WTC11 (cell line): ENCODE results near the gene HSDL2.

Source experiments
- ATF2 ChIP-seq: sonication (generic); formaldehyde crosslinking; IDR thresholded peaks from 2 replicates; pipeline ENCODE4 v1.8.1; 2022; ENCODE audit warnings: low read depth, missing genetic modification reagents, borderline replicate concordance
- CREB1 ChIP-seq: sonication (generic); formaldehyde crosslinking; IDR thresholded peaks from 2 replicates; pipeline ENCODE4 v1.8.0; 2023; ENCODE audit warnings: mild to moderate bottlenecking, missing genetic modification reagents
- CTCF ChIP-seq: fragments of 200-600 bp; IDR thresholded peaks from 2 replicates; pipeline ENCODE4 v1.8.0; 2022; ENCODE audit warnings: antibody characterized with exemption
- ETV6 ChIP-seq: sonication (generic); formaldehyde crosslinking; IDR thresholded peaks from 2 replicates; pipeline ENCODE4 v1.8.1; 2022; ENCODE audit warnings: mild to moderate bottlenecking, missing genetic modification reagents
- SMAD3 ChIP-seq: sonication (generic); formaldehyde crosslinking; IDR thresholded peaks from 2 replicates; pipeline ENCODE4 v1.8.0; 2022; ENCODE audit warnings: missing genetic modification reagents, mild to moderate bottlenecking, borderline replicate concordance
- SP1 ChIP-seq: sonication (generic); formaldehyde crosslinking; conservative IDR thresholded peaks from 2 replicates; pipeline ENCODE4 v1.8.1; 2022; ENCODE audit warnings: missing genetic modification reagents
- TF ChIP-seq, protein P1 (sequence below): sonication (generic); formaldehyde crosslinking; IDR thresholded peaks from 2 replicates; pipeline ENCODE4 v1.8.1; 2022; ENCODE audit warnings: missing genetic modification reagents, borderline replicate concordance

DNA sequence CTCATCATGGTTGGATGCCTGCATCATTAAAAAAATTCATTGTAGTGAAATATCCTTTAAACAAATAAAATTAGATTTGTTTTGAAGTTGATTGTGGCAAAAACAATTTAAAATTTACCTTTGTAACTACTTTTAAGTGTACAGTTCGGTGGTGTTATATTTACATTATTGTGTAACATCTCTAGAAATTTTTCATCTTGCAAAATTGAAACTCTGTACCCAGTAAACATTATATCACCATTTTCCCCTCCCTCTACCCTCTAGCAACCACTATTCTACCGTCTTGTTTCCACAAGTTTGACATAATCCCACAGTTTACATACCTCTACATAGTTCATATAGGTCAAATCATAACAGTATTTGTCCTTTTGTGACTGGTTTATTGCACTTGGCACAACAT is 104.7 kb downstream of the HSDL2 start:
- TF ChIP-seq CTCF = no peak
- TF ChIP-seq ATF2 = no peak
- TF ChIP-seq, protein P1, sequence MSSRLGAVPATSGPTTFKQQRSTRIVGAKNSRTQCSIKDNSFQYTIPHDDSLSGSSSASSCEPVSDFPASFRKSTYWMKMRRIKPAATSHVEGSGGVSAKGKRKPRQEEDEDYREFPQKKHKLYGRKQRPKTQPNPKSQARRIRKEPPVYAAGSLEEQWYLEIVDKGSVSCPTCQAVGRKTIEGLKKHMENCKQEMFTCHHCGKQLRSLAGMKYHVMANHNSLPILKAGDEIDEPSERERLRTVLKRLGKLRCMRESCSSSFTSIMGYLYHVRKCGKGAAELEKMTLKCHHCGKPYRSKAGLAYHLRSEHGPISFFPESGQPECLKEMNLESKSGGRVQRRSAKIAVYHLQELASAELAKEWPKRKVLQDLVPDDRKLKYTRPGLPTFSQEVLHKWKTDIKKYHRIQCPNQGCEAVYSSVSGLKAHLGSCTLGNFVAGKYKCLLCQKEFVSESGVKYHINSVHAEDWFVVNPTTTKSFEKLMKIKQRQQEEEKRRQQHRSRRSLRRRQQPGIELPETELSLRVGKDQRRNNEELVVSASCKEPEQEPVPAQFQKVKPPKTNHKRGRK (CRISPR knock-in tag) = no peak
- TF ChIP-seq ETV6 (CRISPR knock-in tag) = no peak
- no peak for TF ChIP-seq SP1 (CRISPR knock-in tag)
- TF ChIP-seq CREB1 = no peak
- TF ChIP-seq SMAD3 (CRISPR knock-in tag) = no peak
